Mucosa of stomach (tissue), 1 donor: ENCODE data around the gene DEFB114.

Experiments used
- H3K27me3 ChIP-seq: one replicate; pipeline ENCODE4 v1.7.0; 2013; ENCODE audit warnings: mild to moderate bottlenecking, low read length; ENCODE audit not compliant: control insufficient read depth, insufficient read depth
- H3K36me3 ChIP-seq: one replicate; pipeline ENCODE4 v1.7.0; 2013; ENCODE audit warnings: low read length; ENCODE audit not compliant: control insufficient read depth, insufficient read depth
- H3K4me1 ChIP-seq: one replicate; pipeline ENCODE4 v1.7.0; 2013; ENCODE audit warnings: mild to moderate bottlenecking, low read length; ENCODE audit not compliant: control insufficient read depth, insufficient read depth
- H3K4me3 ChIP-seq: one replicate; pipeline ENCODE4 v1.7.0; 2013; ENCODE audit warnings: low read length
- H3K9ac ChIP-seq: one replicate; pipeline ENCODE4 v1.7.0; 2013; ENCODE audit warnings: mild to moderate bottlenecking, low read length, moderate library complexity
- H3K9me3 ChIP-seq: one replicate; pipeline ENCODE4 v1.7.0; 2013; ENCODE audit warnings: mild to moderate bottlenecking, low read length, moderate library complexity; ENCODE audit not compliant: control insufficient read depth
- donor health status: Pancreatic carcinoma.

Gene DEFB114

GRCh38 chr6:49934770-49935169 is 29.2 kb downstream of the DEFB114 start:
- Histone ChIP-seq H3K27me3 (no peaks in the 10 kb centered on the region), H3K4me1 (no peaks in the 10 kb centered on the region), H3K4me3 (no peak overlapping the region), H3K9ac (no peak overlapping the region), H3K36me3 (no peaks in the 10 kb centered on the region), H3K9me3 (no peaks in the 10 kb centered on the region)

- Histone ChIP-seq H3K27me3 (no peaks in the 10 kb centered on the region), H3K4me3 (no peak overlapping the region), H3K9ac (no peak overlapping the region), H3K36me3 (no peaks in the 10 kb centered on the region), H3K4me1 (no peaks in the 10 kb centered on the region), H3K9me3 (no peaks in the 10 kb centered on the region)
Measured at GRCh38 chr6:49933526-49933925, 30.4 kb downstream of the DEFB114 start.

GRCh38 chr6:49929340-49929739 is 34.6 kb downstream of the DEFB114 start:
- H3K4me1 ChIP-seq = no peaks in the 10 kb centered on the region
- H3K36me3 ChIP-seq = no peaks in the 10 kb centered on the region
- H3K9me3 ChIP-seq = no peaks in the 10 kb centered on the region
- H3K9ac ChIP-seq = no peak overlapping the region
- H3K27me3 ChIP-seq = no peaks in the 10 kb centered on the region
- H3K4me3 ChIP-seq = no peak overlapping the region

GRCh38 chr6:49923826-49924225 is 40.1 kb downstream of the DEFB114 start:
- Histone ChIP-seq H3K9ac (no peak overlapping the region), H3K36me3 (no peaks in the 10 kb centered on the region), H3K27me3 (no peaks in the 10 kb centered on the region), H3K4me3 (no peak overlapping the region), H3K4me1 (no peaks in the 10 kb centered on the region), H3K9me3 (no peaks in the 10 kb centered on the region)

GRCh38 chr6:49919935-49920644 is 43.9 kb downstream of the DEFB114 start:
- Histone ChIP-seq H3K9me3 (no peaks in the 10 kb centered on the region), H3K27me3 (no peaks in the 10 kb centered on the region), H3K9ac (no peak overlapping the region), H3K36me3 (no peaks in the 10 kb centered on the region), H3K4me1 (no peaks in the 10 kb centered on the region), H3K4me3 (no peak overlapping the region)

- Histone ChIP-seq H3K4me1 (no peaks in the 10 kb centered on the region), H3K27me3 (no peaks in the 10 kb centered on the region), H3K9me3 (no peaks in the 10 kb centered on the region), H3K9ac (no peak overlapping the region), H3K4me3 (no peak overlapping the region), H3K36me3 (no peaks in the 10 kb centered on the region)
Measured at GRCh38 chr6:49919261-49919660, 44.7 kb downstream of the DEFB114 start.

GRCh38 chr6:49918787-49919186 is 45.2 kb downstream of the DEFB114 start:
- no peaks in the 10 kb centered on the region for H3K27me3 ChIP-seq
- no peaks in the 10 kb centered on the region for H3K36me3 ChIP-seq
- no peak overlapping the region for H3K4me3 ChIP-seq
- H3K9me3 ChIP-seq = no peaks in the 10 kb centered on the region
- H3K4me1 ChIP-seq = no peaks in the 10 kb centered on the region
- no peak overlapping the region for H3K9ac ChIP-seq

GRCh38 chr6:49915035-49915434 is 48.9 kb downstream of the DEFB114 start:
- Histone ChIP-seq H3K36me3 (no peaks in the 10 kb centered on the region), H3K4me1 (no peaks in the 10 kb centered on the region), H3K9me3 (no peaks in the 10 kb centered on the region), H3K4me3 (no peak overlapping the region), H3K9ac (no peak overlapping the region), H3K27me3 (no peaks in the 10 kb centered on the region)

GRCh38 chr6:49913636-49914375 is 50.2 kb downstream of the DEFB114 start:
- Histone ChIP-seq H3K27me3 (no peaks in the 10 kb centered on the region), H3K36me3 (no peaks in the 10 kb centered on the region), H3K4me3 (no peak overlapping the region), H3K9ac (no peak overlapping the region), H3K9me3 (no peaks in the 10 kb centered on the region), H3K4me1 (no peaks in the 10 kb centered on the region)

- no peaks in the 10 kb centered on the region for H3K4me1 ChIP-seq
- no peaks in the 10 kb centered on the region for H3K9me3 ChIP-seq
- no peaks in the 10 kb centered on the region for H3K27me3 ChIP-seq
- H3K9ac ChIP-seq = no peak overlapping the region
- H3K4me3 ChIP-seq = no peak overlapping the region
- no peaks in the 10 kb centered on the region for H3K36me3 ChIP-seq
Measured at GRCh38 chr6:49912196-49912595, 51.8 kb downstream of the DEFB114 start.

GRCh38 chr6:49911252-49911651 is 52.7 kb downstream of the DEFB114 start:
- no peaks in the 10 kb centered on the region for H3K4me1 ChIP-seq
- no peak overlapping the region for H3K4me3 ChIP-seq
- no peaks in the 10 kb centered on the region for H3K36me3 ChIP-seq
- no peak overlapping the region for H3K9ac ChIP-seq
- H3K9me3 ChIP-seq = no peaks in the 10 kb centered on the region
- H3K27me3 ChIP-seq = no peaks in the 10 kb centered on the region
